K562 (cell line): ENCODE results near the gene GPR33. TPM values are rescaled to one million over a fixed set of nuclear protein-coding genes. Genes with fewer than 3 reads are reported as not detected.

Experiments used
- ATAC-seq: fragments of 200-7000 bp; cut with Tn5 transposase; 3 replicates; pipeline ENCODE4 v1.9.1; 2020; ENCODE audit warnings: moderate library complexity
- BruUV-seq: library from RNA; stranded (reverse); fragments of 400-500 nt; replicated peaks from 2 replicates; lab custom pipeline; 2021; lab: Mats Ljungman, UMichigan
- CTCF ChIA-PET: fragments of 300-600 bp; formaldehyde crosslinking; extraction: SDS; loops from one replicate; lab custom pipeline; 2021; ENCODE audit warnings: low intra/inter-chr PET ratio; lab: Yijun Ruan, JAX
- POLR2A ChIA-PET: fragments of 300-600, 350-650 bp; sonication (Branson Sonifier 250); formaldehyde crosslinking; extraction: SDS; loops from one replicate; lab custom pipeline; 2021; ENCODE audit warnings: antibody characterized with exemption, inconsistent platforms; lab: Yijun Ruan, JAX
- DNase-seq, 4 experiments: peaks; one replicate each; pipeline versions ENCODE4 v3.0.0 to v3.0.0-alpha.2; 2011 to 2018; ENCODE audit warnings: low spot score in 3 of 4, mixed read lengths in 3 of 4; ENCODE audit errors: extremely low read depth in 1 of 4
- FAIRE-seq: peaks from 2 replicates; lab custom pipeline; 2011; peaks lifted over from hg19 to GRCh38; lab: Jason Lieb, UNC
- H2AFZ ChIP-seq: 2 replicates; pipeline ENCODE4 v1.6.0; 2011; ENCODE audit warnings: low read depth, low read length, control low read depth, inconsistent platforms
- H3K27ac ChIP-seq: fragments of 200-600 bp; 3 replicates; pipeline ENCODE4 v1.8.0; 2011; ENCODE audit warnings: low read depth, mild to moderate bottlenecking, control low read depth, inconsistent platforms, low read length, moderate library complexity, mixed read lengths; ENCODE audit errors: extremely low read depth
- H3K27me3 ChIP-seq, 2 experiments: fragments of 300-600 bp in 1 of 2; 2 replicates in 1 of 2; 3 replicates in 1 of 2; pipeline versions ENCODE4 v1.6.0 to v1.8.0; 2011; ENCODE audit warnings: inconsistent platforms in 2 of 2, low read length in 2 of 2, mild to moderate bottlenecking in 1 of 2, mixed read lengths in 1 of 2, moderate library complexity in 1 of 2; ENCODE audit not compliant: control insufficient read depth in 2 of 2, insufficient read depth in 2 of 2
- H3K36me3 ChIP-seq: fragments of 300-600 bp; 3 replicates; pipeline ENCODE4 v1.8.0; 2011; ENCODE audit warnings: mild to moderate bottlenecking, low read length, inconsistent platforms; ENCODE audit not compliant: control insufficient read depth, insufficient read depth
- H3K4me1 ChIP-seq, 2 experiments: fragments of 200-600 bp in 1 of 2; replicated peaks in 1 of 2; 2 replicates in 1 of 2; 3 replicates in 1 of 2; pipeline versions ENCODE4 v1.5.1 to v1.8.0; 2011; ENCODE audit warnings: inconsistent platforms in 2 of 2, low read length in 2 of 2, mild to moderate bottlenecking in 1 of 2, mixed read lengths in 1 of 2, moderate library complexity in 1 of 2; ENCODE audit not compliant: control insufficient read depth in 2 of 2, insufficient read depth in 2 of 2
- H3K4me2 ChIP-seq: 2 replicates; pipeline ENCODE4 v1.6.1; 2011; ENCODE audit warnings: low read length, control low read depth, inconsistent platforms, mixed read lengths; ENCODE audit not compliant: insufficient read depth
- H3K4me3 ChIP-seq: fragments of 200-600 bp; sonication (generic), shearing (Covaris generic); 2 replicates; pipeline ENCODE4 v1.5.1; 2016; ENCODE audit warnings: control low read depth, inconsistent platforms
- H3K79me2 ChIP-seq: fragments of 200-600 bp; 3 replicates; pipeline ENCODE4 v1.8.0; 2011; ENCODE audit warnings: low read length, inconsistent platforms; ENCODE audit not compliant: control insufficient read depth, insufficient read depth
- H3K9ac ChIP-seq, 2 experiments: 2 replicates each; pipeline versions ENCODE4 v1.6.0 to v1.6.1; 2011; ENCODE audit warnings: low read depth in 2 of 2, low read length in 2 of 2, control low read depth in 1 of 2, inconsistent platforms in 1 of 2, mild to moderate bottlenecking in 1 of 2, mixed read lengths in 1 of 2; ENCODE audit not compliant: insufficient read depth in 1 of 2
- H3K9me1 ChIP-seq: one replicate; pipeline ENCODE4 v1.6.0; 2011; ENCODE audit warnings: inconsistent platforms, mild to moderate bottlenecking, low read length, moderate library complexity; ENCODE audit not compliant: control insufficient read depth, insufficient read depth
- H3K9me3 ChIP-seq: replicated peaks from 2 replicates; pipeline ENCODE4 v1.5.1; 2011; ENCODE audit warnings: low read depth, low read length, inconsistent platforms; ENCODE audit not compliant: control insufficient read depth, insufficient read depth
- H4K20me1 ChIP-seq: replicated peaks from 2 replicates; pipeline ENCODE4 v1.6.1; 2011; ENCODE audit warnings: low read length, inconsistent platforms, mixed read lengths; ENCODE audit not compliant: control insufficient read depth, insufficient read depth
- CC2D1A ChIP-seq: fragments of 450-650 bp; IDR thresholded peaks from 2 replicates; pipeline ENCODE4 v1.6.1; 2017; ENCODE audit warnings: mild to moderate bottlenecking
- CCNT2 ChIP-seq: IDR thresholded peaks from 2 replicates; pipeline ENCODE4 v1.6.1; 2011; ENCODE audit warnings: borderline replicate concordance, low read depth, mild to moderate bottlenecking, moderate library complexity, mixed read lengths, low read length; ENCODE audit not compliant: insufficient read length; ENCODE audit errors: extremely low read depth
- CEBPB ChIP-seq: fragments of 450-650 bp; IDR thresholded peaks from 2 replicates; pipeline ENCODE4 v1.6.1; 2016; ENCODE audit warnings: missing genetic modification characterization, missing compliant biosample characterization
- GMEB1 ChIP-seq: fragments of 250-450 bp; sonication (Bioruptor Pico); IDR thresholded peaks from 2 replicates; pipeline ENCODE4 v1.4.0; 2020; ENCODE audit warnings: mild to moderate bottlenecking
- MYC ChIP-seq, 2 experiments: fragments of 250-450 bp in 1 of 2; sonication (Bioruptor Pico) in 1 of 2; IDR thresholded peaks; 2 replicates each; pipeline versions ENCODE4 v1.5.1 to v1.6.1; 2012 to 2021; ENCODE audit warnings: low read depth in 2 of 2, borderline replicate concordance in 1 of 2, improper control_type of control experiment in 1 of 2, low read length in 1 of 2, mild to moderate bottlenecking in 1 of 2, moderate library complexity in 1 of 2
- ZBTB34 ChIP-seq: fragments of 250-450 bp; sonication (Bioruptor Pico); IDR thresholded peaks from 2 replicates; pipeline ENCODE4 v1.8.0; 2021; ENCODE audit warnings: mild to moderate bottlenecking, moderate library complexity
- ZNF589 ChIP-seq: fragments of 200-800 bp; sonication (Bioruptor generic); IDR thresholded peaks from 2 replicates; pipeline ENCODE4 v1.6.1; 2016; ENCODE audit warnings: low read depth, missing genetic modification characterization, missing compliant biosample characterization
- ZNF668 ChIP-seq: fragments of 250-450 bp; sonication (Bioruptor Pico); IDR thresholded peaks from 2 replicates; pipeline ENCODE4 v1.8.0; 2022; ENCODE audit warnings: mild to moderate bottlenecking, inconsistent platforms
- ZSCAN29 ChIP-seq: fragments of 450-650 bp; IDR thresholded peaks from 2 replicates; pipeline ENCODE4 v1.6.1; 2017
- WGBS: fragments of 100-300 bp; shearing (Covaris generic); methylation state at CpG from one replicate; pipeline ENCODE4 v1.1.6; 2016; ENCODE audit warnings: low coverage, mixed read lengths; ENCODE audit not compliant: insufficient coverage; ENCODE audit errors: missing lambda C conversion rate; 5-methylcytosine and 5-hydroxymethylcytosine counted together
- in situ Hi-C: fragments of 300-500 bp; cut with MboI; formaldehyde crosslinking; loops from 4 replicates; pipeline ENCODE4 v1.15.0; 2018; ENCODE audit warnings: inconsistent platforms, mixed read lengths
- intact Hi-C: fragments of 100-400 bp; cut with micrococcal nuclease; formaldehyde crosslinking; loops from 2 replicates; pipeline ENCODE4 v1.14.2; 2022
- polyA plus RNA-seq, 8 experiments: library from polyadenylated mRNA; depleted of rRNA in 4 of 8; stranded (reverse) in 5 of 8; unstranded in 3 of 8; fragments of >200 nt; fragmentation: Nextera tagmentation in 2 of 8; fragmentation: Illumina TruSeq in 1 of 8; extraction: Ambion mirVana in 2 of 8; extraction: Trizol in 1 of 8; gene quantifications; 2 replicates each; pipeline versions ENCODE4 v1.2.1 to v1.2.3, GENCODE V29; 2011 to 2014; ENCODE audit warnings: inconsistent platforms in 1 of 8, missing spikeins in 1 of 8
- total RNA-seq, 7 experiments: library from RNA; depleted of rRNA in 6 of 7; stranded (reverse); fragments of >200 nt in 6 of 7; fragmentation: Illumina TruSeq in 2 of 7; extraction: Trizol in 2 of 7; gene quantifications; 2 replicates each; pipeline versions ENCODE4 v1.2.1 to v1.2.3, GENCODE V29; 2011 to 2021; ENCODE audit warnings: low replicate concordance in 1 of 7

GPR33 gene
- total and polyA plus RNA-seq, 9 of the 15 experiments (the other 6 are each of a cell fraction or from before 2014, with no cell fraction given): not detected

GRCh38 chr14:31461545-31461944 is 26.3 kb downstream of the GPR33 start:
- no peak overlapping the region for H3K4me3 ChIP-seq
- no peaks in the 10 kb centered on the region for H3K9me1 ChIP-seq
- WGBS: 21% methylated on average over 3 of the region's 3 CpGs
- H3K4me1 ChIP-seq: peaks cover 5 to 7% of the 10 kb centered on the region in 2 experiments; a peak in 2 of 5 replicates
- no peak overlapping the region for H3K27ac ChIP-seq
- intact Hi-C loops: no loop called here
- peaks cover 5% of the 10 kb centered on the region for H3K79me2 ChIP-seq
- POLR2A ChIA-PET: no interaction called here
- no peaks in the 10 kb centered on the region for H3K9me3 ChIP-seq
- no peak for ATAC-seq
- in situ Hi-C loops: no loop called here
- H3K36me3 ChIP-seq: no peaks in the 10 kb centered on the region
- TF ChIP-seq ZBTB34 (CRISPR knock-in tag) (no peak), CEBPB (no peak), CC2D1A (no peak), GMEB1 (CRISPR knock-in tag) (no peak), ZNF589 (CRISPR knock-in tag) (no peak), ZNF668 (CRISPR knock-in tag) (no peak), MYC (IDR thresholded peaks at IDR 0.05; ENCODE audit: low read depth, low read length) (no peak), MYC (CRISPR knock-in tag; IDR thresholded peaks at IDR 0.05; ENCODE audit: borderline replicate concordance, low read depth) (no peak), ZSCAN29 (no peak), CCNT2 (no peak)
- CTCF ChIA-PET: no interaction called here
- no peak overlapping the region for H3K4me2 ChIP-seq
- no TSS peak for BruUV-seq
- no peak for FAIRE-seq
- H3K9ac ChIP-seq: no peak overlapping the region
- no peaks in the 10 kb centered on the region for H3K27me3 ChIP-seq
- no peak overlapping the region for H2AFZ ChIP-seq
- DNase-seq: no peak
- no peaks in the 10 kb centered on the region for H4K20me1 ChIP-seq
